OCI-LY7 (cell line): ENCODE results near the gene ITGB2. TPM values are rescaled to one million over a fixed set of nuclear protein-coding genes. Genes with fewer than 3 reads are reported as not detected.

Source experiments
- BruUV-seq: library from RNA; stranded (reverse); fragments of 400-500 nt; replicated peaks from 2 replicates; lab custom pipeline; 2021; lab: Mats Ljungman, UMichigan
- CTCF ChIA-PET: fragments of 300-600 bp; sonication (Branson Sonifier 250); formaldehyde crosslinking; loops from one replicate; lab custom pipeline; 2022; ENCODE audit warnings: antibody characterized with exemption; ENCODE audit not compliant: unreplicated experiment; lab: Charles Lee
- POLR2A ChIA-PET: fragments of 300-600 bp; sonication (Branson Sonifier 250); formaldehyde crosslinking; loops from one replicate; lab custom pipeline; 2022; ENCODE audit warnings: antibody characterized with exemption; lab: Charles Lee
- DNase-seq: peaks from one replicate; pipeline ENCODE4 v3.0.0-alpha.2; 2015; ENCODE audit warnings: low spot score
- H2AFZ ChIP-seq: fragments of 200-600 bp; sonication (generic), shearing (Covaris generic); 2 replicates; pipeline ENCODE4 v1.6.1; 2014; ENCODE audit warnings: mild to moderate bottlenecking, antibody characterized with exemption, low read length, moderate library complexity
- H3K27ac ChIP-seq: fragments of 200-600 bp; sonication (generic); 2 replicates; pipeline ENCODE4 v1.5.1; 2014; ENCODE audit warnings: mixed run types, low read depth, mild to moderate bottlenecking, moderate library complexity, low read length, inconsistent platforms; ENCODE audit not compliant: poor library complexity, severe bottlenecking
- H3K36me3 ChIP-seq: fragments of 200-600 bp; sonication (generic); 2 replicates; pipeline ENCODE4 v1.6.1; 2014; ENCODE audit warnings: mild to moderate bottlenecking, antibody characterized with exemption, low read length, moderate library complexity, mixed read lengths; ENCODE audit not compliant: insufficient read depth
- H3K4me1 ChIP-seq: fragments of 200-600 bp; sonication (generic); 2 replicates; pipeline ENCODE4 v1.5.1; 2014; ENCODE audit warnings: mild to moderate bottlenecking, low read length; ENCODE audit not compliant: insufficient read depth, poor library complexity, severe bottlenecking
- H3K4me2 ChIP-seq: fragments of 200-600 bp; sonication (generic); 2 replicates; pipeline ENCODE4 v1.6.1; 2014; ENCODE audit warnings: mild to moderate bottlenecking, low read length
- H3K4me3 ChIP-seq: fragments of 200-600 bp; sonication (generic); 2 replicates; pipeline ENCODE4 v1.5.1; 2014; ENCODE audit warnings: mild to moderate bottlenecking, low read depth, low read length; ENCODE audit not compliant: poor library complexity, severe bottlenecking
- H3K79me2 ChIP-seq: fragments of 200-600 bp; sonication (generic); 2 replicates; pipeline ENCODE4 v1.6.1; 2016; ENCODE audit warnings: low read depth, mild to moderate bottlenecking, low read length, moderate library complexity, mixed read lengths; ENCODE audit not compliant: insufficient read depth
- H3K9me2 ChIP-seq: fragments of 200-600 bp; sonication (generic); 2 replicates; pipeline ENCODE4 v1.6.1; 2016; ENCODE audit warnings: mild to moderate bottlenecking, low read length, mixed read lengths; ENCODE audit not compliant: insufficient read depth
- H3K9me3 ChIP-seq: fragments of 200-600 bp; sonication (generic); 2 replicates; pipeline ENCODE4 v1.6.1; 2014; ENCODE audit warnings: mild to moderate bottlenecking, mixed run types, low read length, mixed read lengths
- H4K20me1 ChIP-seq: fragments of 200-600 bp; sonication (generic); 2 replicates; pipeline ENCODE4 v1.6.1; 2014; ENCODE audit warnings: mild to moderate bottlenecking, antibody characterized with exemption, low read length, moderate library complexity, mixed read lengths; ENCODE audit not compliant: insufficient read depth
- CTCF ChIP-seq: fragments of 200-600 bp; sonication (generic); conservative IDR thresholded peaks from 2 replicates; pipeline ENCODE4 v1.5.1; 2014; ENCODE audit warnings: mild to moderate bottlenecking, antibody characterized with exemption, low read length, moderate library complexity, mixed read lengths
- EZH2phosphoT487 ChIP-seq: fragments of 200-600 bp; sonication (generic); IDR thresholded peaks from 2 replicates; pipeline ENCODE4 v1.6.1; 2018; ENCODE audit warnings: low read depth, borderline replicate concordance, mild to moderate bottlenecking, mixed run types, antibody characterized with exemption, low read length, moderate library complexity, mixed read lengths
- intact Hi-C: fragments of 100-400 bp; cut with micrococcal nuclease; formaldehyde crosslinking; loops from one replicate; pipeline ENCODE4 v1.10.0; 2022; ENCODE audit not compliant: unreplicated experiment
- total RNA-seq, 2 experiments: library from RNA; depleted of rRNA in 1 of 2; stranded (reverse); fragments of >200 nt in 1 of 2; shearing (Covaris generic) in 1 of 2; gene quantifications; 2 replicates each; pipeline ENCODE4 v1.2.3, GENCODE V29; 2014 to 2022

The ITGB2 gene
- total RNA-seq, 2 experiments from 2014 or later = 11.6 to 78.9 TPM

DNA sequence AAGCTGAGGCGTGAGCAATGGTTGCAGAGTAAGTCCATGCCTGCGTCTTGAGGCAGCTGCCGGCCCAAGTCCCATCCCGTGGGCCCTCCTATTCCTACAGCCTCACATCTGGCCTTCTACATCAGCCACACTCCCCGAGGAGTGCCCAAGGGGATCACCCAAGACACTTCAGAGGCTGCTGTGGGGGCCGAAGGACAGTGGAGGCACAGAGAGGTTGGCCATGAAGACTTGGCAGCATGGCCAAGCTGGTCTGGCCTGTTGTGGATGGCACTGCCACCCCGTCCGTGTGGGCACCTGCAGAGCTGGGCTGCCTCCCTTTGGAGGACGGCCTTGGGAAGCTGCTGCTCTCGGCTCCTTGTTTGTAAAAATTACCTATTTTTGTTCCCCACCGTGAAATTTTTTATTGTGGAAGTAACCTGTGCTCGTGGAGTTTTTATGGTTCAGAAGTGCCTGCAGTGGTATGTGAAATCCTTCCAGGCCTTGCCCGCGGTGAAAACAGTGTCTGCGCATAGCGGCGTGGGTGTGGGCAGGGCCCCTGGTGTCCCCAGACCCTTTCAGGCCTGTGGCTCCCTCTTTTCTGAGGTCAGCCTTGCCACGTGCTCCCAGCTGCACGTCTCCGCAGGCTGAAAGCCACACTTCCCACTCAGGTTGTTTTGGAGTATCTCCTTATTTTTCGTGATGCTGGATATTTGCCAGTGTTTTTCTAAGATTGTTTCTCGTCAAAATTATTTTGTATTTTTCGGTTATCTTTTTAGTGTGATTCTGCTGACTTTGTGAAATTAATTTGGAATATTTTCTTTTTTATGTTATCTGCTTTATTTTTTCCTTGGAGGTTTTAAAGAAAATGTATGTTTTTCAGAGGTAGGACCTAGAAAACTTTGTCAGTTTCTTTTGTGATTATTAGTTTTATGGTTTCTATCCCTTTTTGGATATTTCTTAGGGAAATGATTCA is 39.7 kb upstream of the ITGB2 start:
- no TSS peak for BruUV-seq
- POLR2A ChIA-PET = interaction anchor here (0.7 kb wide), 1 partner anchor 95 kb away, joined by 6 read pairs; no protein-coding TSS in a partner anchor
- Histone ChIP-seq H2AFZ (no peak overlapping the region), H3K27ac (no peak overlapping the region), H3K4me2 (no peak overlapping the region), H3K36me3 (peaks cover 92% of the 10 kb centered on the region), H3K9me3 (no peaks in the 10 kb centered on the region), H4K20me1 (peaks cover 4% of the 10 kb centered on the region; the same call in 1 of the 2 replicates), H3K9me2 (no peaks in the 10 kb centered on the region), H3K4me1 (no peaks in the 10 kb centered on the region), H3K79me2 (peaks cover 7% of the 10 kb centered on the region; the same call in 1 of the 2 replicates), H3K4me3 (no peak overlapping the region)
- intact Hi-C loops = no loop called here
- CTCF ChIA-PET = no interaction called here
- no peak for DNase-seq
- TF ChIP-seq CTCF (no peak), EZH2phosphoT487 (no peak)

DNA sequence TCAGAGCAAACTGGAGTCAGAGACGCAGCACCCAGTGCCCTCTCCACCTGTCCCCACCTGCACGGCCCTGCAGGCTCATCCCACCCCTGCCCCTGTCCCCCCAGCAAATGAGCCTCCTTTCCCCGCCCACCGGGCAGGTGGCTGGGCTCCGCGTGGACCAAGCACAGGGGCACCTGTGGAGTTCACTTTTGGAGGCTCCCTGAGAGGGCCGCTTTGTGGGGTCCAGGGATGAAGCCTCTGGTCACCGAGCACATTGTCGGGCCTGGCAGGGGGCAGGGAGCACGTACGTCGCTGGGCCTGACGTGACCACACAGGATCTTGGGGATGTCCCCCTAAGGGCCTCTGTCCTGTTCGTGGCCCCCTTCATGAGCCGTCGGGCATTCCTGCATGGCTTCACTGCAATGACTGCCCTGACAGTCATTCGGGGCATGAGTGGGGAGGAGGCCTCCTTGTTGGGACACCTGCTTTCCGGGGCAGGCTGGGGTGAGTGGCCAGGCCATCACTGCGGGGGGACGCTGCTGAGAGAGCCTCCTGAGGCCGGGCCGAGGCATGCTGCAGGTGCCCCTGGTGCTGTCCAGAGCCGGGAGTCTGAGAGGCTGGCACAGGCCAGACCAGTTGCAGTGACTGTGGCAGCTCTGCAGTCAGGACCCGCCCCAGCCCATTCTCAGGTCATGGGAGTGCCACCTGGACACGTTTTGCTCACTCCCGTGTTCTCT is 38.8 kb upstream of the ITGB2 start:
- intact Hi-C loops = no loop called here
- Histone ChIP-seq H4K20me1 (peaks cover 4% of the 10 kb centered on the region; the same call in 1 of the 2 replicates), H2AFZ (no peak overlapping the region), H3K9me2 (no peaks in the 10 kb centered on the region), H3K4me2 (no peak overlapping the region), H3K79me2 (peaks cover 7% of the 10 kb centered on the region; the same call in 1 of the 2 replicates), H3K27ac (no peak overlapping the region), H3K36me3 (peaks cover 89% of the 10 kb centered on the region), H3K9me3 (no peaks in the 10 kb centered on the region), H3K4me1 (no peaks in the 10 kb centered on the region), H3K4me3 (no peak overlapping the region)
- CTCF ChIA-PET = no interaction called here
- no TSS peak for BruUV-seq
- POLR2A ChIA-PET = no interaction called here
- no peak for TF ChIP-seq CTCF
- TF ChIP-seq EZH2phosphoT487 = no peak
- DNase-seq = no peak
